ENCODE measurements around the gene TENM4.

The TENM4 gene

DNA sequence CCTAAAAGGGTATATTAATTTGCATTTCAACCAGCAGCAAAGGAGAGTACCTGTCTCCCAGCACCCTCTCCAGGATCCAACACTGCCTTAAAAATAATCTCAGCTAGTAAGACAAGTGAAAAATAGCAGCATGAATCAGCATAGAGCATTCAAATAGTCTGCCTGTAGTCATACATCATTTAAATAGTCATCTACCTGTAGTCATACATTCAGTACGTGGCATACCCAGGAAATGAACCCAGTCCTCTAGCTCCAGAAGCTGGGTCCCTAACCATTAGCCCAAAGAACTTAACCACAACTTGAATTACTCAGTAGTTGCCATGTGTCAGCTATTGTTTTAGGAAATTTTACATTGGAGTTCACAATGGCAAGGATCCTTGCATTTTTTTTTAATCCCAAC, 9.3 kb downstream of the TENM4 start:
- TF ChIP-seq TAF1 (IDR thresholded peaks at IDR 0.05; ENCODE audit: borderline replicate concordance, insufficient read depth, low read length): no peak
- TF ChIP-seq POLR2AphosphoS5 (IDR thresholded peaks at IDR 0.05; ENCODE audit: low read depth, low read length): no peak
- TF ChIP-seq SIN3A (IDR thresholded peaks at IDR 0.05; ENCODE audit: borderline replicate concordance, insufficient read depth, low read length): no peak
- no peak for TF ChIP-seq FOXP2 (optimal IDR thresholded peaks at IDR 0.05; ENCODE audit: borderline replicate concordance, extremely low read depth, extremely low read length, insufficient read depth)
- TF ChIP-seq, protein P1, sequence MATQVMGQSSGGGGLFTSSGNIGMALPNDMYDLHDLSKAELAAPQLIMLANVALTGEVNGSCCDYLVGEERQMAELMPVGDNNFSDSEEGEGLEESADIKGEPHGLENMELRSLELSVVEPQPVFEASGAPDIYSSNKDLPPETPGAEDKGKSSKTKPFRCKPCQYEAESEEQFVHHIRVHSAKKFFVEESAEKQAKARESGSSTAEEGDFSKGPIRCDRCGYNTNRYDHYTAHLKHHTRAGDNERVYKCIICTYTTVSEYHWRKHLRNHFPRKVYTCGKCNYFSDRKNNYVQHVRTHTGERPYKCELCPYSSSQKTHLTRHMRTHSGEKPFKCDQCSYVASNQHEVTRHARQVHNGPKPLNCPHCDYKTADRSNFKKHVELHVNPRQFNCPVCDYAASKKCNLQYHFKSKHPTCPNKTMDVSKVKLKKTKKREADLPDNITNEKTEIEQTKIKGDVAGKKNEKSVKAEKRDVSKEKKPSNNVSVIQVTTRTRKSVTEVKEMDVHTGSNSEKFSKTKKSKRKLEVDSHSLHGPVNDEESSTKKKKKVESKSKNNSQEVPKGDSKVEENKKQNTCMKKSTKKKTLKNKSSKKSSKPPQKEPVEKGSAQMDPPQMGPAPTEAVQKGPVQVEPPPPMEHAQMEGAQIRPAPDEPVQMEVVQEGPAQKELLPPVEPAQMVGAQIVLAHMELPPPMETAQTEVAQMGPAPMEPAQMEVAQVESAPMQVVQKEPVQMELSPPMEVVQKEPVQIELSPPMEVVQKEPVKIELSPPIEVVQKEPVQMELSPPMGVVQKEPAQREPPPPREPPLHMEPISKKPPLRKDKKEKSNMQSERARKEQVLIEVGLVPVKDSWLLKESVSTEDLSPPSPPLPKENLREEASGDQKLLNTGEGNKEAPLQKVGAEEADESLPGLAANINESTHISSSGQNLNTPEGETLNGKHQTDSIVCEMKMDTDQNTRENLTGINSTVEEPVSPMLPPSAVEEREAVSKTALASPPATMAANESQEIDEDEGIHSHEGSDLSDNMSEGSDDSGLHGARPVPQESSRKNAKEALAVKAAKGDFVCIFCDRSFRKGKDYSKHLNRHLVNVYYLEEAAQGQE (IDR thresholded peaks at IDR 0.05; ENCODE audit: insufficient read depth in 1 of 2, low read depth in 2 of 2, low read length in 2 of 2): no peak

DNA sequence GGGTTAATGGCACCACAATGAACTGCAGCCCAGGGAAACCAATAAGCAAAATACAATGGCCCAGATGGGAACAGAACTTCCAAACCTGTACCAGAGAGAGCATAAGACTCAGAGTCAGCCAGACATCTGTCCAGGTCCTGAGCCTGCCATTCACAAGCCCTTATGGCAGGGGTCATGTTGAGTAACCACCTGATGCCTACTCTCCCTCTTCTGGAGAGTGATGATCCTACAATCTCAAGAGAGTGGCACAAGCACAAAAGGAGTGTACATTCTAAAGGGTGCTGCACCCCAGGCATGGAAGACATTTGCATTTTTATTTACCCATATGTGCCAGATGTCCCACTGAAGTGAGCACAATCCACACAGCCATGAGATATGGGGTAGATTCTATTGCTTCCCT, 10.6 kb downstream of the TENM4 start:
- no peak for TF ChIP-seq SIN3A (IDR thresholded peaks at IDR 0.05; ENCODE audit: borderline replicate concordance, insufficient read depth, low read length)
- TF ChIP-seq TAF1 (IDR thresholded peaks at IDR 0.05; ENCODE audit: borderline replicate concordance, insufficient read depth, low read length): no peak
- TF ChIP-seq, protein P1 (IDR thresholded peaks at IDR 0.05; ENCODE audit: insufficient read depth in 1 of 2, low read depth in 2 of 2, low read length in 2 of 2): no peak
- no peak for TF ChIP-seq FOXP2 (optimal IDR thresholded peaks at IDR 0.05; ENCODE audit: borderline replicate concordance, extremely low read depth, extremely low read length, insufficient read depth)
- no peak for TF ChIP-seq POLR2AphosphoS5 (IDR thresholded peaks at IDR 0.05; ENCODE audit: low read depth, low read length)

DNA sequence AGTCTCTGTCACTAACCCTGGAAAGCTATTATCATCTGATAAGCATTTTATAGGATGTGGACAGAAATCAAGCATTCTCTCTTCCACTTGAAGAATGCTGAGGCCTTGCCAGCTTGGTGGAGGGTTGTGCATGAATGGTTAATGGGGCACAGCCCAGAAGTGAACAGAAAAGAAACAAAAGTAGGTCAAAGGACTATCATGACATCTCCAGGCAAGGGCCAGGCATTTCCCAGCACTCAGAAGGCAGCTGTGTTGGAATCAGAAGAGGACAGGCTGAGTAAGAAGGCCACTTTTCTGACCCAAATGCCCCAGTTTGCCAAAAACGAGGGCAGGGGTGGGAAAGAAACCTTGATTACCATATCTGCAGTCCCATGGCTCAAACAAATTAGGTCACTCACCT, 12.4 kb downstream of the TENM4 start:
- TF ChIP-seq TAF1 (IDR thresholded peaks at IDR 0.05; ENCODE audit: borderline replicate concordance, insufficient read depth, low read length) (no peak), FOXP2 (optimal IDR thresholded peaks at IDR 0.05; ENCODE audit: borderline replicate concordance, extremely low read depth, extremely low read length, insufficient read depth) (no peak), POLR2AphosphoS5 (IDR thresholded peaks at IDR 0.05; ENCODE audit: low read depth, low read length) (no peak), SIN3A (IDR thresholded peaks at IDR 0.05; ENCODE audit: borderline replicate concordance, insufficient read depth, low read length) (no peak)
- TF ChIP-seq, protein P1 (IDR thresholded peaks at IDR 0.05; ENCODE audit: insufficient read depth in 1 of 2, low read depth in 2 of 2, low read length in 2 of 2): no peak

DNA sequence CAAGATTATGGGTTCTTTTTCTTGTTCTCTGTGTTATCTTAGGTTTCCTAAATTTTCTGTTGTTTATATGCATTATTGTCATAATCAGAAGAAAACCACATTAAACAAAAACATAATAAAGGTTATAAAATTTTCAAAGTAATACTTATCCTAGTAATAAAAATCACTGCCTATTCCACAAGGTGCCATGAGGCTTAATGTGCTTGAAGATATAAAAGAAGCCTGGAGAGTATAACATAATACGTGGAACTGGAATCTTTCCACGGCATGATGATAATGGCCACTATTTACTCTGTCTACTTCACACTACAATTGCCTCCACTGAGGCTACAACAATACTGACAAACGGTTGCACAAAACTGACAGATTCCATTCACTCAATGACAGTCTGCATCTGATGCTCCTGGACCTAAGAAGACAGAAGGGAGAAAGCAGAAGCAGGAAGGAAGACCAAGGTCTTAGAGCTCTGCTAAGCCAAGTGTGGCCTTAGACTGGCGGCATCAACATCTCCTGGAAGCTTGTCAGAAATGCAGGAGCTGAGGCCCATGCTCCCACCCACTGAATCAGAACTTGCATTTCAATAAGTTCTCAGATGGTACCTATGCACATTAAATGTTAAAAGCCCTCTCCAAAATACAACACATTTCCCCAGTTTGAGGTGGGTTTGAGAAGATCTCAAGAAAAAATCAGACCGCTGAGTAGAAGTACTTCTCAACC, 13.1 kb downstream of the TENM4 start:
- TF ChIP-seq POLR2AphosphoS5 (IDR thresholded peaks at IDR 0.05; ENCODE audit: low read depth, low read length) (no peak), TAF1 (IDR thresholded peaks at IDR 0.05; ENCODE audit: borderline replicate concordance, insufficient read depth, low read length) (no peak), FOXP2 (optimal IDR thresholded peaks at IDR 0.05; ENCODE audit: borderline replicate concordance, extremely low read depth, extremely low read length, insufficient read depth) (no peak), SIN3A (IDR thresholded peaks at IDR 0.05; ENCODE audit: borderline replicate concordance, insufficient read depth, low read length) (no peak)
- TF ChIP-seq, protein P1 (IDR thresholded peaks at IDR 0.05; ENCODE audit: insufficient read depth in 1 of 2, low read depth in 2 of 2, low read length in 2 of 2): no peak
